ENCODE results near the gene SLC12A4. TPM values are rescaled to one million over a fixed set of nuclear protein-coding genes. Genes with fewer than 3 reads are reported as not detected.

Gene SLC12A4
- total RNA-seq, 2 experiments from 2014 or later: 37.9 to 40.0 TPM

DNA sequence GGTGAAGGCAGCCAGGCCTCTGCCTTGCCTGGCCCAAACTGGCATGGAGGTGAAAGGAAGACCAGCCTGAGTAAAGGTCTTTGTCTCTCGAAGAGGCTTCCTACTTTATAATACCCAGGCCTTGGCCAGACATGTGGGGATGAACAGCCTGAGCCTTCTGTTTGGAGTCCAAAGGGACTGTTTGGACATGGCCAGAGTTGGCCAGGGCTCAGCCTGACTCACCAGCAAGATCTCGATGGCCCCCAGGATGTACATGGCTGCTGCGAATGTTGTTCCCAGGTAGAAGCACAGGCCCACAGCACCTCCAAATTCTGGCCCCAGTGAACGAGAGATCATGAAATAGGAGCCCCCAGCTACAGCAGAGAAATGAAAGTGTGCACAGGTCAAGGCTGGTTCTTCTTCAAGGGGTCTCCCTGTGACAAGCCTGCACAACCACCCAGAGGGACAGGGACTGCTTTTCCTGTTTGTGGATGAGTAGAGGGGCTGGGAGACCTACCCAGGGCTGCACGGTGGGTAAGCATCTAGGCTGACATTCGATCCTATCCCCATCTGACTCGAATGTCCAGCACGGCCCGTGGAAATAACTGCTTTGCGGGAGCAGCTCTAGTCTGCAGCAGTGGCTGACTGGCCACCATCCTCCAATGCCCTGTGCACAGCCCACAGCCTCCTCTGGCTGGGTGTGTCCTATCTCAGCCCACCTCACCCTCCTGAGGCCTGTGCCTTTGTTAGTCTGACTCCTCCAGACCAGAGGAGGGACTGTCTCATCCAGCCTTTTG lies 13.8 kb downstream of the SLC12A4 start:
- no peaks in the 10 kb centered on the region for H3K9me3 Mint-ChIP-seq
- CTCF ChIA-PET: interaction anchor here (1.5 to 2.0 kb wide), 2 partner anchors 13 to 86 kb away, joined by 6 to 7 read pairs; no protein-coding TSS in a partner anchor
- H3K27ac Mint-ChIP-seq: no peak overlapping the region
- no peak for DNase-seq
- H3K4me3 Mint-ChIP-seq: no peak overlapping the region
- H3K36me3 Mint-ChIP-seq (ENCODE audit: low read depth): peaks cover 22% of the 10 kb centered on the region
- POLR2A ChIA-PET: interaction anchor here (0.8 to 1.0 kb wide), 2 partner anchors 14 to 18 kb away, joined by 3 read pairs; partner anchors contain the start of gene PSMB10
- peaks cover 4% of the 10 kb centered on the region for H3K4me1 Mint-ChIP-seq
- no peaks in the 10 kb centered on the region for H3K27me3 Mint-ChIP-seq

DNA sequence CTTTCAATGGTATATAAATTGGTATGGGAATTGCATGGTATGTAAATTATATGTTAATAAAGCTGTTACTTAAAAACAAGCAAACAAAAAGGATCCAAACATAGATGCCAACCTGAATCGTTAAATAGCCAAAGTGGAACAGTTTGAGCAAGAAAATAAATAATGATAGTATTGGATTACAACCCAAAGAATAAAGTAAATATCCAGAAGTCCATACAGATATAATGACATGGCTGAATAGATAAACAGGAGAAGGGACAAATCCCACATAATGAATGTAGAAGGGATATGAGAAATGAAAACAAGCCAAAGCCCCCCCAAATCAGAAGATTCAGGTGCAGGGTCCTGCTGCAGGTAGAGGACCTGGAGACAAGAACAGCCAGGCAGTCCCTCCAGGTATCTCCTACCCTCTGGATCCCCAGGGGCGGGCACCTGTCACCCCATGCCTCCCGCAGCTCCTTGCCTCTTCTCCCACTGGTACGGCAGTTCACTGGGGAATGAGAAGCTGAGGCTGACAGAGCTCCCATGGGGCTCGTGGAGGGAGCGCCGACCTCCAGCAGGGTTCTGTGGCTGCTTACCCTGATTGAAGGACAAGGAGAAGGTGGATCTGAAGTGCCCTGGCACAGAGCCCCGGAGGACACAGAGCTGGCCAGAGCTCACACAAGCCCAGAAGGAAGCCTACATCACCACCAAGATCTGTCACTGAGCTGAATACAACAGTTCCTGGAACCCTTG lies 14.6 kb downstream of the SLC12A4 start:
- H3K36me3 Mint-ChIP-seq (ENCODE audit: low read depth): peaks cover 22% of the 10 kb centered on the region
- H3K4me3 Mint-ChIP-seq: no peak overlapping the region
- no peaks in the 10 kb centered on the region for H3K9me3 Mint-ChIP-seq
- no peaks in the 10 kb centered on the region for H3K27me3 Mint-ChIP-seq
- peaks cover 4% of the 10 kb centered on the region for H3K4me1 Mint-ChIP-seq
- CTCF ChIA-PET: interaction anchor here (0.6 to 2.0 kb wide), 3 partner anchors 12 to 271 kb away, joined by 5 to 7 read pairs (median 6); no protein-coding TSS in a partner anchor
- no peak overlapping the region for H3K27ac Mint-ChIP-seq
- no peak for DNase-seq
- POLR2A ChIA-PET: interaction anchor here (1.0 to 1.2 kb wide), 2 partner anchors 13 to 15 kb away, joined by 3 read pairs; partner anchors contain the start of gene SLC12A4

DNA sequence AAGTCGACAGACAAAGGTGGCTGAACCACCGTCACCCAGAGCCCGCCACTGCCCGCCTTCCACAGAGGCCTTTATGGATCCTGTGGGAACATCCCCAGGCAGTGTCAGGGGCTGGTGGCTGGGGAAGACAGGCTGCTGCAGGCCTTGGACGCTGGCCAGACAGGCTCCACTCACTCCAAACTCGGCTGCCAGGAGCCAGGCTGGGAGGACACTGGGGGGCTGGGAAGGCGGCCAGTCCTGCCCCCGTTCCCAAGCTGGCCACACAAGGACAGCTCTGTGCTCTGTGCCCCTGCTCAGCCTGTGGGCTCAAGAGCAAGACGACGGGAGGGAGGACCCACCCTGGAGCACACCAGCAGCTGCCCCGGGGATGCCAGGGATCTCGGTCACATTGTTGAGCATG lies 17.0 kb downstream of the SLC12A4 start:
- Mint-ChIP-seq H3K9me3 (no peaks in the 10 kb centered on the region), H3K27ac (no peak overlapping the region), H3K4me3 (no peak overlapping the region), H3K27me3 (no peaks in the 10 kb centered on the region), H3K36me3 (ENCODE audit: low read depth) (peaks cover 23% of the 10 kb centered on the region), H3K4me1 (peaks cover 4% of the 10 kb centered on the region)
- DNase-seq: no peak
- ChIA-PET CTCF (interaction anchor here (2.9 kb wide), 1 partner anchor 10 kb away, joined by 10 read pairs; no protein-coding TSS in a partner anchor), POLR2A (interaction anchor here (3.4 kb wide), 1 partner anchor 15 kb away, joined by 18 read pairs; the partner anchor contains the start of gene PSMB10)

DNA sequence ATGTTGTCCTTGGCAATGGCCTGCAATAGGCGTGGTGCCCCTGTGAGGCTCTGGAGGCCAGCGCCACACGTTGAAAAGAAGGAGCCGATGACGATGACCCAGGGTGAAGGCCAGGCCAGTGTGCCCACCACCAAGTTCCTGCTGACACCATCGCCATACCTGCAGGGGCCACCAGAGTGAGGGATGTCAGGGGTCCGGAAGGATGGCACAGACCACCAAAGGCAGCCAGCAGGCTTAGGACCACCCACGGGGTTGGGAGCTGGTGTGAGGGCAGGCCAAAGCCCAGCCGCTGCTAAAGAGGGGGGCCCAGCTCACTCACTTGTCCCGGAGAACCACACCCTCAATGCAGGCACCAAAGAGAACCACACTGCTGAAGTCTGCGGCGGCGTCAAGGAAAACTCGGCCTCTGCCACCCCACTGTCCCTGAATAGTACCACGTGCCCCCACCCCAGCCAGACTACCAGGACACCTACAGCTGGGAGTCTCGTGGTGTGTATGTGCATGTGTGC lies 18.0 kb downstream of the SLC12A4 start:
- POLR2A ChIA-PET: interaction anchor here (3.4 kb wide), 1 partner anchor 14 kb away, joined by 18 read pairs; the partner anchor contains the start of gene PSMB10
- no peak overlapping the region for H3K4me3 Mint-ChIP-seq

DNA sequence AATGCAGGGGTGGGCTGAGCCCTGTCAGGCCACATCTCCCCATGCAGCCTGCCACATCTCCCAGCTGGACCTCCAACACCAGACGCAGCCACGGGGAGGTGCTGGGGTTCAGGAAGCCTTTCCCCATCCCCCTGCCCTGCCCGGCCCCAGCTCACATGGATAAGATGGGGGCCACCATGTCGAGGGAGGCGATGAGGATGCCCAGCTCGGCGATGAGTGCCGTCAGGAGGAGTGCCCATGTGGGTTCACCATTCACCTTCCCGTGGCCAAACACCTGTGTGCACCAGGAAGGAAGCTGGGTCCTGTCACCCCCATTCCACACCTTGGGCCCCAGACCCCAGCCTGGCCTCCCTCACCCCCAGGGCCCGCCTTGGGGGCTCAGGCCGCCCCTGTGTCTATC lies 18.8 kb downstream of the SLC12A4 start:
- H3K4me1 Mint-ChIP-seq: peaks cover 4% of the 10 kb centered on the region
- no peak overlapping the region for H3K27ac Mint-ChIP-seq
- ChIA-PET CTCF (interaction anchor here (2.9 kb wide), 1 partner anchor 8 kb away, joined by 10 read pairs; no protein-coding TSS in a partner anchor), POLR2A (interaction anchor here (3.4 kb wide), 1 partner anchor 13 kb away, joined by 18 read pairs; the partner anchor contains the start of gene PSMB10)
- no peaks in the 10 kb centered on the region for H3K27me3 Mint-ChIP-seq
- no peak for DNase-seq
- no peaks in the 10 kb centered on the region for H3K9me3 Mint-ChIP-seq
- H3K36me3 Mint-ChIP-seq (ENCODE audit: low read depth): peaks cover 31% of the 10 kb centered on the region
- no peak overlapping the region for H3K4me3 Mint-ChIP-seq

More for the DNA sequence above, 18.0 kb downstream of the SLC12A4 start:
- Mint-ChIP-seq H3K36me3 (ENCODE audit: low read depth) (peaks cover 31% of the 10 kb centered on the region), H3K9me3 (no peaks in the 10 kb centered on the region), H3K27ac (no peak overlapping the region), H3K27me3 (no peaks in the 10 kb centered on the region), H3K4me1 (peaks cover 4% of the 10 kb centered on the region)
- DNase-seq: no peak
- CTCF ChIA-PET: interaction anchor here (0.6 to 2.9 kb wide), 2 partner anchors 9 to 75 kb away, joined by 3 to 10 read pairs; no protein-coding TSS in a partner anchor

DNA sequence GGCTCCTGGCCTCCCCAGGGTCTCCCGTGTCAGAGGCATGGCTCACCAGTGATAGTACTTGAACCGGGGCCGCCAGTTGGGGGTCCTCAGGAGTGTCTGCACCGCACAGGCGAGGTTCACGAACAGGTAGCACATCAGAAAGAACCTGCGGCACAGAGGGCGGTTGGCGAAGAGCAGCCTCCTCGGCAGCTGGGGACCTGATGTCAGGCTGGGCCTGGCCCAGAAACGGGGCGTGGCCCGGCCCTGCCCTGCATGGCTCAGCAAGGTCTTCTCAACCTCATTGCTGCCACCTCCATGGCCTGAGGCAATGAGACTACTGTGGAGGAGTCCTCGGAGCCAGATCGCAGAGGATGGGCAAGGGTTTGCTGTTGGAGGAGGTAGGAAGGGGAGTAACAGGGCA lies 20.4 kb downstream of the SLC12A4 start:
- peak overlapping the region; percentile 26 for H3K27ac Mint-ChIP-seq
- DNase-seq: no peak
- no peak overlapping the region for H3K4me3 Mint-ChIP-seq
- peaks cover 4% of the 10 kb centered on the region for H3K4me1 Mint-ChIP-seq
- H3K27me3 Mint-ChIP-seq: no peaks in the 10 kb centered on the region
- ChIA-PET CTCF (no interaction called here), POLR2A (interaction anchor here (1.5 kb wide), 1 partner anchor 8 kb away, joined by 3 read pairs; no protein-coding TSS in a partner anchor)
- H3K9me3 Mint-ChIP-seq: no peaks in the 10 kb centered on the region
- H3K36me3 Mint-ChIP-seq (ENCODE audit: low read depth): peaks cover 25% of the 10 kb centered on the region

DNA sequence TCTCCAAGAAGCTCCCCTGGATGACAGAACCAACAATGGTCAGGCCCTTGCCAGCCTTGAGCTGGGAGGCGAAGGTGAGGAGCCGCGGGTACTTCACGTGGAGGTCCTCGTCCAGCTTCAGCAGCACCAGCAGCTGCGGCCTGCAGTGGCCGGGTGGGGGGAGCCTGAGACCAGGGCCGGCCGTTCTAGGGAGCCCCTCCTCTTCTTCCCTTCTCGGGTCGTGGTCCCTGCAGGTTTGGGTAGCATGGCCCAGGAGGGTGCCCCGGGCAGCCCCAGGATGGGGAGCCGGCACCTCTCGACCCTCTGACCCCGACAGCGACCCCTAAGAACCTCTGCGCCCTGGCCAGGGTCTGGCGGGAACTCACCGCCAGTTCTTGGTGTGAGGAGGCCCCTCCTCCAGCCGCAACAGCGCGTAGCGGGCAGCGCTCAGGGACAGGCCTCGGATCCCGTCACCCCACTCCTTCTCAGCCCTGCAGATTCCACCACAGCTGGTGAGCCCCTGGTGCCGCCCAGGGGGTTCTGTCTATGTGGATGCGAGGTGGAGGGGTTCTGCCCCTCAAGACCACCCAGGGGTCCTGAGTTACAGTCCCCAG lies 21.4 kb downstream of the SLC12A4 start:
- Mint-ChIP-seq H3K27me3 (no peaks in the 10 kb centered on the region), H3K27ac (no peak overlapping the region), H3K4me3 (no peak overlapping the region), H3K36me3 (ENCODE audit: low read depth) (peaks cover 26% of the 10 kb centered on the region), H3K9me3 (no peaks in the 10 kb centered on the region), H3K4me1 (peaks cover 4% of the 10 kb centered on the region)
- DNase-seq: no peak
- ChIA-PET POLR2A (interaction anchor here (1.3 to 1.5 kb wide), 2 partner anchors 9 to 11 kb away, joined by 3 to 7 read pairs; partner anchors contain the start of gene PSMB10), CTCF (interaction anchor here (1.4 kb wide), 1 partner anchor 10 kb away, joined by 4 read pairs; the partner anchor contains the start of gene PSMB10)

DNA sequence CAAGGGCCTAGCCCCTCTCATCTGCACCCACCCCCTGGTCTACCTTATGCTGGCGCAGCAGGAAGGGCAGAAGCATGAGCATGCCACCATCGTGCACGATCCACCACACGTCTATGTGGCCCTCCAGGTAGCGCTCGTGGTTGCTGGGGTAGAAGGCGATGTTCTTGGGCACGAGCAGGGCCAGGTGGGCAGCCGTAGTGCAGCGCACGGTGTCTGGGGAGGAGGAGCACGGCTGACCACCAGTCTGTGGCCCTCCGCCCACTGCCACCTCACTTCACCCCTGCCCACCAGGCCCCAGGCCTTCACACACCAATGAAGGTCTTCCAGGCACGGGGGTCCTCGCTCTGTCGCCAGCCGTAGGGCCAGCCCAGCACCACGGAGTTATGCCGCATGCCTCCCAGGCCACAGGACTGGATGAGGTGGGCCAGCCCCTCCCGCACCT lies 22.3 kb downstream of the SLC12A4 start:
- Mint-ChIP-seq H3K4me1 (peaks cover 10% of the 10 kb centered on the region), H3K36me3 (ENCODE audit: low read depth) (peaks cover 23% of the 10 kb centered on the region), H3K27ac (no peak overlapping the region), H3K4me3 (no peak overlapping the region), H3K27me3 (no peaks in the 10 kb centered on the region), H3K9me3 (no peaks in the 10 kb centered on the region)
- no peak for DNase-seq
- CTCF ChIA-PET: interaction anchor here (1.4 kb wide), 1 partner anchor 9 kb away, joined by 4 read pairs; the partner anchor contains the start of gene PSMB10
- POLR2A ChIA-PET: interaction anchor here (1.3 to 1.5 kb wide), 3 partner anchors 10 kb away, joined by 3 to 8 read pairs (median 7); partner anchors contain the start of gene PSMB10

DNA sequence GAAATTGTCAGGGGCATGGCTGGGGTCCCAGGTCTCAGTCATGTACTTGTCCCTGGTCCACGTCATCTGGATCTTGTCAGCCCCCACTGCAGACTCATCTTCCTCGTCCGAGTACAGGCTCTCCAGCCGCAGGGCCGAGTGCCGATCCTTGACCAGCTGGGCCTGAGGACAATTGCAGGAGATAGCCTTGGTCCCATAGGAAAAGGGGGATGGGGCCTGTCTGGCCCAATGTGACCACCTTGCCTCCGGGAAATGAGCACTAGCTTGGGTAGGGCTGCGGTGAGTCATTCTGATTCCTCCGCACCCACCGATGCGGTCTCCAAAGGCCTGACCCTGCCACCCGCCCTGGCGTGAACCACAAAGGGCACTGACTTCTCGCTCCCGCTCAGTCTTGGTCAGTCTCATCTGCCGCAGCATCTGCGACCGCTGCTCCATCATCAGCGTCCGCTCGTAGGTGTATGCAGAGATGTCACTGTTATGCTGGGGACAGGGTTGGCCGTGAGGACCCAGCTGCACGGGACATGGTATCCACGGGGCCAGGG lies 23.0 kb downstream of the SLC12A4 start:
- H3K27me3 Mint-ChIP-seq: no peaks in the 10 kb centered on the region
- H3K27ac Mint-ChIP-seq: no peak overlapping the region
- ChIA-PET CTCF (no interaction called here), POLR2A (interaction anchor here (1.3 kb wide), 1 partner anchor 10 kb away, joined by 8 read pairs; no protein-coding TSS in a partner anchor)
- no peaks in the 10 kb centered on the region for H3K9me3 Mint-ChIP-seq
- H3K4me1 Mint-ChIP-seq: peaks cover 13% of the 10 kb centered on the region
- no peak for DNase-seq
- H3K4me3 Mint-ChIP-seq: no peak overlapping the region
- peaks cover 23% of the 10 kb centered on the region for H3K36me3 Mint-ChIP-seq (ENCODE audit: low read depth)

DNA sequence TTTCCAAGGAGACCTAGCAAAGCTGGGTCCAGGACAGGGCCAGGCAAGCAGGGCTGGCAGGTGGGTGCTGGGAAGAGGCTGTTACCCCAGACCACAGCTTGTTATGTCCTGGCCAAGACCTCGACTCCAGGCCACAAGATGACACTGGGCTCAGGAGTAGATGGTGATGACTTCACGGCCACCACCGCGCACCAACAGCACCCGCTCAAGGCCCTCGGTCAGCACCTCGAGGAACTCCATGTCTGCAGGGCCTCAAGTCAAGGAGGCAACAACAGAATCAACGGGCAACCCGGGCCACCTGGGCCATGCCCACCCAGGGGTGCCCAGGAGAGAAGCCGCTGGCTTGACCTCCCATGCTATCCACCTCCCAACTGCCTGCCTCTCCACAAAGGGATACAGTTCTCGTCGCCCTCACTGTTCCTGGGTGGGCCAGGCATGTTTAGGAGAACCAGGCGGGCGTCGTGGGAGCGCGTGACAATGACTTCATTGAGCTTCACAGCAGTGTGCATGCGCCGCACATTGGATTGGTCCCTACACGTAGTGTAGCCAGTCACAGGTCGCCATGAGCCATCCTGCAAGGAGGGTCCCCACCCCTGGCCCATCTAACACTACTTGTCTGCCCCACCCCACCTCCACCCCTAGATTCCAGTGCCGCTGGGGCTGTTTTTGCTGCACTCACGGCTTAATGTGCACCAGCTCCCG lies 23.6 kb downstream of the SLC12A4 start:
- Mint-ChIP-seq H3K9me3 (no peaks in the 10 kb centered on the region), H3K4me1 (peaks cover 19% of the 10 kb centered on the region), H3K36me3 (ENCODE audit: low read depth) (peaks cover 26% of the 10 kb centered on the region), H3K4me3 (no peak overlapping the region), H3K27me3 (no peaks in the 10 kb centered on the region), H3K27ac (no peak overlapping the region)
- CTCF ChIA-PET: no interaction called here
- no peak for DNase-seq
- POLR2A ChIA-PET: interaction anchor here (1.3 kb wide), 1 partner anchor 9 kb away, joined by 8 read pairs; no protein-coding TSS in a partner anchor

DNA sequence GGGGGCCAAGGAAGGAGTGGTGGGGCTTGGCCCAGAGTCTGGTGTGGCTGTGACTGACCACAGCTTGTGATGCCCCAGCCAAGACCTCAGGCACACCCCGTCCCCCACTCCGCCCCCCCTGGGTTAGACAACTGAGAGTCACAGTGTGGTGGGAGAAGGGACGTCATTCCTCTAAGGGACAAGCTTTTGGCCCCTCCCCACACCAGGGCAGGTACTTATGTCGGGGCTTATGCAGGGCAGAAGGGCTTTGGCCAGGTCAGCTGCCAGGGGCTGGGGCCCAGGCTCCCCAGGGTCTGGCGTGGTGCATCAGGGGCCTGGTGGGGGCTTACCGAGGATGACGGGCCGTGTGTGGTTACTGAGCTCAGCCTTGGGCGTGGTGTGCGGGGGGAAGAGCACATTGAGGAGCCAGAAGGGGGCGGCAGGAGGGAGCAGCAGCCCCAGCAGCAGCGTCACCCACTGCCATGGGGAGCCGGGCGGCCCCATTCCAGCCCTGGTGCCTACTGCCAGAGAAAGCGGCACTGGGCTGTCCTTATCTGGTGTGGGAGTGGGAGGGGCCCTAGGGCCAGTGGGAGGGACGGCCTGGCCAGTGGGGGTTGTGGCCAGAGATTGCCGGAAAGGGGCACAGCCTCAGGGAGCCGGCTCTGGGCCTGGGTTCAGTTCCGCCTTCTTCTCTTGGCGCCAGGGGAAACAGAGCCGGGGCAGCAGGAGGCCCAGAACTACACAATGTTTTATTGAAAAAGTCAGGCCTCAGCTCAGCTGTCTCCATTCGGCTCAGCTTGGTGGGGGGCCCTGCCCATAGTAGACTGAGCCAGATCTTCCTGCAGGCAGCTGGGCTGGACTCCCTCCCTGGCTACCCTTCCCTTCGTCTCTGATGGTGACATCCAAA lies 24.6 kb downstream of the SLC12A4 start, which contains the start of gene LCAT:
Gene LCAT, minus strand, starts transcription at position 502 of the 886 bp plus-strand sequence. Its CDS starts 19 bp downstream, at position 483.
- Mint-ChIP-seq H3K36me3 (ENCODE audit: low read depth) (peaks cover 30% of the 10 kb centered on the region), H3K27ac (no peak within 1 kb of the TSS), H3K4me3 (no peak within 1 kb of the TSS), H3K4me1 (peaks cover 27% of the 10 kb centered on the region), H3K9me3 (no peaks in the 10 kb centered on the region), H3K27me3 (no peaks in the 10 kb centered on the region)
- ChIA-PET CTCF (interaction anchor here (0.9 to 2.5 kb wide), 3 partner anchors 21 to 60 kb away, joined by 4 to 11 read pairs (median 4); no protein-coding TSS in a partner anchor), POLR2A (no interaction called here)
- DNase-seq: no peak

All from activated CD4-positive, alpha-beta memory T cell treated with anti-CD3 and anti-CD28 coated beads, Interleukin-2, amount 10 ng/mL, durations not matched to agents 7 days and 5 days (primary cell).